Lung (tissue), 12 donors: ENCODE measurements around the gene ID4. TPM values are rescaled to one million over a fixed set of nuclear protein-coding genes. Genes with fewer than 3 reads are reported as not detected.

Experiments
- ATAC-seq: fragments of 200-7000 bp; cut with Tn5 transposase; one replicate; pipeline ENCODE4 v1.9.1; 2020; ENCODE audit warnings: moderate number of reproducible peaks; ENCODE audit not compliant: insufficient read depth, low FRiP score
- DNase-seq, 3 donors: peaks; one replicate each; pipeline ENCODE4 v3.0.0-alpha.2; 2013 to 2017
- H3K27ac ChIP-seq, 2 donors: one replicate each; pipeline ENCODE4 v1.5.1; 2013; ENCODE audit warnings: mild to moderate bottlenecking in 2 of 2, moderate library complexity in 2 of 2, control low read depth in 1 of 2, inconsistent platforms in 1 of 2, low read depth in 1 of 2, low read length in 1 of 2
- H3K27me3 ChIP-seq, 3 donors: one replicate each; pipeline ENCODE4 v1.5.1; 2013; ENCODE audit warnings: low read length in 2 of 3; ENCODE audit not compliant: control insufficient read depth in 3 of 3, insufficient read depth in 3 of 3
- H3K36me3 ChIP-seq, 4 donors: one replicate each; pipeline ENCODE4 v1.5.1; 2013; ENCODE audit warnings: low read length in 4 of 4, mild to moderate bottlenecking in 1 of 4, moderate library complexity in 1 of 4; ENCODE audit not compliant: control insufficient read depth in 4 of 4, insufficient read depth in 4 of 4
- H3K4me1 ChIP-seq, 5 donors: one replicate each; pipeline ENCODE4 v1.5.1; 2013; ENCODE audit warnings: low read length in 5 of 5, mild to moderate bottlenecking in 2 of 5, moderate library complexity in 1 of 5; ENCODE audit not compliant: control insufficient read depth in 5 of 5, insufficient read depth in 5 of 5
- H3K4me3 ChIP-seq: one replicate; pipeline ENCODE4 v1.5.1; 2013; ENCODE audit warnings: mild to moderate bottlenecking, control low read depth, moderate library complexity
- H3K9ac ChIP-seq, 2 donors: one replicate each; pipeline ENCODE4 v1.5.1; 2013; ENCODE audit warnings: low read length in 2 of 2, control low read depth in 1 of 2; ENCODE audit not compliant: insufficient read depth in 1 of 2
- H3K9me3 ChIP-seq, 4 donors: one replicate each; pipeline ENCODE4 v1.5.1; 2013; ENCODE audit warnings: low read length in 3 of 4, mild to moderate bottlenecking in 1 of 4, moderate library complexity in 1 of 4; ENCODE audit not compliant: control insufficient read depth in 4 of 4, insufficient read depth in 3 of 4
- CTCF ChIP-seq: IDR thresholded peaks from 2 replicates; pipeline ENCODE4 v1.5.1; 2012; ENCODE audit warnings: mild to moderate bottlenecking; ENCODE audit errors: control extremely low read depth, extremely low read depth
- WGBS, 2 donors: extraction: QIAGEN DNeasy Blood & Tissue Kit; methylation state at CpG; one replicate each; pipeline ENCODE4 v1.1.7; 2013; 5-methylcytosine and 5-hydroxymethylcytosine counted together
- polyA plus RNA-seq, 2 donors: library from polyadenylated mRNA; stranded (reverse); fragments of 200-250 nt; gene quantifications; one replicate each; pipeline ENCODE4 v1.2.1, GENCODE V29; 2013
- total RNA-seq, 2 donors: library from RNA; depleted of rRNA in 1 of 2; stranded (reverse); fragments of >200 nt in 1 of 2; gene quantifications; one replicate each; pipeline ENCODE4 v1.2.1, GENCODE V29; 2014 to 2021
- donor health status: control.
- donor health status: control.
- donor health status: Bipolar disorder and iron deficiency.
- donor health status: healthy.
- donor health status: DM: yes; HTN: yes; CAD: no.

Gene ID4
- total and polyA plus RNA-seq, 4 donors = 23.9 to 66.5 (median 39.2) TPM

DNA sequence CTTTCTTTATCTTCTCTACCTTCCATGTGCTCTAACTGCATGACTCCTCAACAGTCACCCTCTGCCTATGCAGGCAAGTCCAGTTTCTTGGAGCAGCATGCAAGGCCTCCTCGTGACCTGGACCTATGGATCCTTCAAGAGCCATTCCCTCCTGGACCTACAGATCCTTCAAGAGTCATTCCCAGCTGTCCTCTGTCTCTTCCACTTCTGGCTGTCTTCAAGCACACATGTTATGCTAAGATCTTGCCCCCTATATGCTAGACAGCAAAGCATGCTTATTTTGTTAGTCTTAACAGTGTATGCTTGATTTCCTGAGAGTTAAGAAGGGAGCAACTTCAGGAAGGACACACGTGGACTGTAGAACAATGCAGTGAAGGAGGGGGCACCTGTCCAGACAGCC lies 7.5 kb downstream of the ID4 start:
- no peaks in the 10 kb centered on the region for H3K36me3 ChIP-seq
- H3K9me3 ChIP-seq = no peaks in the 10 kb centered on the region
- TF ChIP-seq CTCF = no peak
- H3K9ac ChIP-seq = no peak overlapping the region
- ATAC-seq (no peak), DNase-seq (peak; percentile 29 to 76 (median 54))
- peaks cover 0 to 45% (median 23%) of the 10 kb centered on the region in 5 donors for H3K4me1 ChIP-seq
- H3K27me3 ChIP-seq = no peaks in the 10 kb centered on the region
- 71 to 76% methylated on average over 2 of the region's 2 CpGs for WGBS, 2 donors
- H3K27ac ChIP-seq = peak overlapping the region in 1 of 2 donors; percentile 28
- H3K4me3 ChIP-seq = no peak overlapping the region

DNA sequence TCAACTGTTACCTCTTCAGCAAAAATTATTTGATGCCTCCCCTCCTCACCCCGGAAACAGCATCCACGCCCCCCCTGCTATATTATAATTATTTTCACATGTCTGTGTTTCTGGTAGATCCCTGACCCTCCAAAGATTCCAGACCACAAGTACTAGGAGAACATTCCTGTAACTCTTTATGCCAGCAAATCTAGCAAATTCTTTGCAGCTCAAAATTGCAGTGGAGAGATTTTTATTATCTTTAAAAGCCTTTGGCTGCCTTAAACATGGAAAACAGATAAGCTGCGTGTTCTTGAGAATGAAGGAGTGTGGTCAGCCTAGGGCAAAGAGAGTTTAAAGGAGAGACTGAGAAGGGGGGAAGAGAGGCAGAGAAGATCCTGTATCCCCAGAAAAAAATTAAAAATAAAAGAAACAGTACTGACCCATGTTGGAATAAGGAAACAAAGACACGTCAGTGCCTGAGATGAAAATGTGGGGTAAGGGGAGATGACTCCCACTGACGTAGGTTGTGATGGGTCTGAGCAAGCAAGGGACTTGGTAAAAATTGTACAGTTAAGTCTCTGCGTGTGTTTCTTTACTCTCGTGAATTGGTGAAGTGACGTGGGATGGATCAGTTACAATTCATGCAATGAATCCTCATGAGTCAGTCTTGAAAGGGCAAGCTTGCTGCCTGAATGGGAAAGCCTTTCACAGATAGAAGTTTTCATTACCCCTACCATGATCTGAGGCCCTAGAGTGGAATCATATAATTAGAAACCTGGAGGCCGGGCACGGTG lies 8.3 kb downstream of the ID4 start:
- Histone ChIP-seq H3K27ac (no peak overlapping the region), H3K9ac (no peak overlapping the region), H3K4me1 (peaks cover 0 to 47% (median 19%) of the 10 kb centered on the region in 5 donors), H3K36me3 (no peaks in the 10 kb centered on the region), H3K4me3 (no peak overlapping the region), H3K27me3 (no peaks in the 10 kb centered on the region), H3K9me3 (no peaks in the 10 kb centered on the region)
- TF ChIP-seq CTCF = no peak
- WGBS, 2 donors = 83 to 89% methylated on average over 10 of the region's 10 CpGs
- peak in 2 of 3 donors; percentile 43 to 47 for DNase-seq
- no peak for ATAC-seq

- Histone ChIP-seq H3K9me3 (no peaks in the 10 kb centered on the region), H3K27ac (no peak overlapping the region), H3K4me1 (peaks cover 0 to 30% (median 16%) of the 10 kb centered on the region in 5 donors), H3K36me3 (no peaks in the 10 kb centered on the region), H3K4me3 (no peak overlapping the region), H3K9ac (no peak overlapping the region), H3K27me3 (no peaks in the 10 kb centered on the region)
- WGBS, 2 donors = 75 to 80% methylated on average over 2 of the region's 2 CpGs
- ATAC-seq (no peak), DNase-seq (no peak)
- no peak for TF ChIP-seq CTCF
Observed at GRCh38 chr6:19848465-19849029, 11.4 kb downstream of the ID4 start.
